ENCODE data around the gene TMEM89. TPM values are rescaled to one million over a fixed set of nuclear protein-coding genes. Genes with fewer than 3 reads are reported as not detected.
A peak's percentile ranks its signal among the peaks of the same experiment; 100 is the strongest.

Gene TMEM89
- total RNA-seq, 2 donors from 2014 or later: not detected

DNA sequence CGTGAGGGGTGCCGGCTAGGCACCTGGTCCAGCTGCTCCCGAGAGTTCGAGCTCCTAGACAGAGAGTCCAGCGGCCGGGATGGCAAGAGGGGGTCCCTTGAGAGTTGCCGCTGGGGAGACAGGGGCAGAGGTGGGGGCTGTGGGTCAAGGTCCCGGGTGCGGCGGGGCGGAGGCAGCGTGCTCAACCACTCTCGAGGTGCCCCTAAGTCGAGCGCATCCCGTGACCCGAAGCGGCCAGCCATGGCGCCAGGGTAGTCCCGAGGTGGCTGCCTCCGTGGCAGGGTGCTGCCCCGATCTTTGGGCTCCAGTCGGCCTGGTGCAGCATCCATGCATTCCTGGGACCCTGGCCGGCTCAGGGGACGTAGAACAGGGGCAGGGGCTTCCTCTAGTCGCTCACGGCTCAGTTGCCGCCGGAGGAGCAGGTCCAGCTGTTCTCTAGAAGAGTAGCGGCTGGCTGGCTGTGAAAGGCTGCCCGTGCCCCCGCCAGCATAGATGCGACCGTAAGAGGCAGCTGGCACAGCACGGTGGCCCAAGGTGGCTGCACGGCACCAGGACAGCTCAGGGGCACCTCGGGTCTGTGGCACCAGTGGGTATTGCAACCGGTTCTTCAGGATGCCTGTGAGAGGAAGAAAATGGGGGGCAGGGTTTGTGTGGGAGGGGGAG lies 18.5 kb upstream of the TMEM89 start:
- DNase-seq (ENCODE audit: low spot score): no peak
- Histone ChIP-seq H3K4me1 (peaks cover 0 to 14% of the 10 kb centered on the region in 2 donors), H3K27me3 (no peaks in the 10 kb centered on the region), H3K4me3 (no peak overlapping the region), H3K36me3 (no peaks in the 10 kb centered on the region), H3K9me3 (no peaks in the 10 kb centered on the region), H3K27ac (no peak overlapping the region)
- TF ChIP-seq, protein P1, sequence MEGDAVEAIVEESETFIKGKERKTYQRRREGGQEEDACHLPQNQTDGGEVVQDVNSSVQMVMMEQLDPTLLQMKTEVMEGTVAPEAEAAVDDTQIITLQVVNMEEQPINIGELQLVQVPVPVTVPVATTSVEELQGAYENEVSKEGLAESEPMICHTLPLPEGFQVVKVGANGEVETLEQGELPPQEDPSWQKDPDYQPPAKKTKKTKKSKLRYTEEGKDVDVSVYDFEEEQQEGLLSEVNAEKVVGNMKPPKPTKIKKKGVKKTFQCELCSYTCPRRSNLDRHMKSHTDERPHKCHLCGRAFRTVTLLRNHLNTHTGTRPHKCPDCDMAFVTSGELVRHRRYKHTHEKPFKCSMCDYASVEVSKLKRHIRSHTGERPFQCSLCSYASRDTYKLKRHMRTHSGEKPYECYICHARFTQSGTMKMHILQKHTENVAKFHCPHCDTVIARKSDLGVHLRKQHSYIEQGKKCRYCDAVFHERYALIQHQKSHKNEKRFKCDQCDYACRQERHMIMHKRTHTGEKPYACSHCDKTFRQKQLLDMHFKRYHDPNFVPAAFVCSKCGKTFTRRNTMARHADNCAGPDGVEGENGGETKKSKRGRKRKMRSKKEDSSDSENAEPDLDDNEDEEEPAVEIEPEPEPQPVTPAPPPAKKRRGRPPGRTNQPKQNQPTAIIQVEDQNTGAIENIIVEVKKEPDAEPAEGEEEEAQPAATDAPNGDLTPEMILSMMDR (IDR thresholded peaks at IDR 0.05): no peak

DNA sequence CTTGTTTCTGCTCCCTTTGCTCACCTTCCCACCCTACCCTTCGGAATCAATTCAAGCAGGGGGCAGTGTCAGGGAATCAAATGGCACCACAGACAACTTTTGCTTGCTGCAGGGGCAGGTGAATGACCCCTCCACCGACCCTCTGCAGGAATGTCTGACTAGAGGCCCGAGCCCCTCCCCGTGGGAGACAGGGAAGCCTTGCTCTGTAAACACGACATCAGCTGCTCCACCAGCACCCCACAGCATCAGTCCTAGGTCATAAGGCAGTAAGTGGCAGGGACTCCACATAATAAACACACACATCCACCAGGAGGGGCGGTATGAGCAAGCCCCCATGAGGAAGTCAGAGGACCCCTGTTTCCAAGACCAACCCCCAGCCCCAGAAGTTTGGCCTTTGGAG lies 15.7 kb upstream of the TMEM89 start:
- Histone ChIP-seq H3K27me3 (no peaks in the 10 kb centered on the region), H3K9me3 (no peaks in the 10 kb centered on the region), H3K4me1 (peaks cover 0 to 28% of the 10 kb centered on the region in 2 donors), H3K27ac (no peak overlapping the region), H3K36me3 (no peaks in the 10 kb centered on the region), H3K4me3 (no peak overlapping the region)
- TF ChIP-seq, protein P1 (IDR thresholded peaks at IDR 0.05): no peak
- DNase-seq (ENCODE audit: low spot score): no peak

DNA sequence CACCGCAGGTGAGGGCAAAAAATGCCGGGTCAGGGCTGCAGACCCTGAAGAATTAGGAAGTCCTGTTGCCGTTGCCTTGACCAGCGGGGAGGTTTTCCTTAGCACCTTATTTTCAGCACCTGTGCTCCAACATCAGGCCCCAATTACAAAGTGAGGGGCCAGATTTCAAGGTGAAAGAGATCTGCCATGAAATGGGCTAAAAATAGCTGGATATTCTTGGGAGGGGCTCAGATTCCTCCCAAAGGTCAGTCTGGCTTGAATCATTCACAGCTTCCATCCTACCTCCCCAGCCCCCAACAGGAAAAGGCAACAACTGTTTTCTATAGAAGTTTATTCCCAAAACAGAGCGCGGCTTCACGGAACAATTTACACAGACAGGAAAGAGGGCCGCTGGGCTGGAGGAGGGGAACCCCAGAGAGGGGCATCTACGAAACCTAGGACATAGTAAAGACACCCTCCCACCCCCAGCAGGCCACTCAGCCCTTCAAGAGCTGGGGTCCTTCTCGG lies 14.6 kb upstream of the TMEM89 start:
- no peak for DNase-seq (ENCODE audit: low spot score)
- Histone ChIP-seq H3K27ac (peak overlapping the region; percentile 85 to 93), H3K4me3 (peak overlapping the region; percentile 90 to 92), H3K36me3 (no peaks in the 10 kb centered on the region), H3K4me1 (peaks cover 0 to 28% of the 10 kb centered on the region in 2 donors), H3K27me3 (no peaks in the 10 kb centered on the region), H3K9me3 (no peaks in the 10 kb centered on the region)
- TF ChIP-seq, protein P1 (IDR thresholded peaks at IDR 0.05): no peak

DNA sequence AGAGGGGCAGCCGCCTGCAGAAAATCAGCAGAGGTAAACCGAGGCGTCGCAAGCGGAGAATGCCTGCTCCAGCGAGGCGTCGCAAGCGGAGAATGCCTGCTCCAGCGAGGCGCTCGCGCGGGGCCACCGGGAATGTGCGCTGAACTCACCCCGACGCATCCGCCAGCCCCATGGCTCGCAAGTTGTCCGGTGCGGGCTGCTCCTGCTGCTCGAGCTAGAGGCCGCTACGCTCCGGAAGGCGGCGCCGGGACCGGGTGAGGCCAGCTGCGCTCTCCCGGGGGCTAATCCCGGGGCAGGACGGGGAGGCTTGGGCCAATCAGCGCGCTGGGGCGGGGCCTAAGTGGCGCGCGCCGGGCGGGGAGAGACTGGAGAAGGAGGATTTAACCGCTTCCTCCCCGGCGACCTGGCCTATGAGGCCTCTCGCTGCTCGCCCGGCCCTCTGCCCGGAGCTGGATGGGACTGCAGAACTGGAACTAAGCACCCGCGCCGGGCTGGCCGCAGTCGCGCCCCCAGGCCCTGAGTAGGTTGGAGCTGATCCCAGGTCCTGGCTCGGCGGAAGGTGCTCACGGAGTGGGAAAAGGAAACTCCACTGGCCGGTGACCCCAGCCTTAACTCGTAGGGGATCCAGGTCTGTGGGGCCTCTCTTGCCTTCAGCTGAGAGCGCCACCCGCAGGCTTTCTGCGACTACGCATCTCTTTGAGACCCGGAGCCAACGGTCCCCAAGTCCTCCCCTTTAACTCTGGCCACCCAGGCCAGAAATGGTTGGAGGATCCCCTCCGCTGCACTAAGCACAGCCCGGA lies 13.9 kb upstream of the TMEM89 start, which contains the start of gene SLC26A6:
SLC26A6 (minus strand) TSS at position 240 of the 800 bp plus-strand sequence; CDS start at position 172, 68 bp downstream.
- Histone ChIP-seq H3K4me3 (peak within 1 kb of the TSS; percentile 90 to 92), H3K36me3 (no peaks in the 10 kb centered on the region), H3K27me3 (no peaks in the 10 kb centered on the region), H3K27ac (peak within 1 kb of the TSS; percentile 85 to 93), H3K9me3 (no peaks in the 10 kb centered on the region), H3K4me1 (peaks cover 0 to 28% of the 10 kb centered on the region in 2 donors)
- DNase-seq (ENCODE audit: low spot score): peak; percentile 96
- TF ChIP-seq, protein P1 (IDR thresholded peaks at IDR 0.05): peak; percentile 10 to 66

DNA sequence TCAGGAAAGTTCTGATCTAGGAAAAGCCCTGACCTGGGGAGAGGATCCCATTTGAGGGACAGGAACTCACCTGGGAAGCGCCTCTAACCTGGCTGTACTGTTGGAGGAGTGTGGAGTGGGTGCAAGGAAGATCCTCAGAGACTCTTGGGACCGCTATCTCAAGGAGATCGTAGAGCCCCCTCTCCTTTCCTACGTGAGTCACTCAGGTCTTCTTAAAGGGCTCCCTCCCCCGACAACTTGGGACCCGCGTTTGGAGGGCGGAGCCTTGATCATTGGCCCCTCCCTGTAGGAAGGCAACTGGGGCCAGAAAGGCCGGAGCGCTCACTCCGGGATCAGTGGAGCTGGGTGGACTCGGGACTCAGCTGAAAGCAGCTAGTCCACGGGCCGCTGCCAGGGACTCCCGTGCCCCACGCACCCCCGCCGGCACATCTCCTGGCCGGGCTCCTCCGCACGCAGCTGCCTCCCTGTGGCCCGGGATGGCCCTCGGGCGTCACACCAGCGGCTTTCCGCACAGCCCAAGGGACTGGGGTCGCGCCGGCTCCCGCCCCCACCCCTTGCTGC lies 13.2 kb upstream of the TMEM89 start:
- no peaks in the 10 kb centered on the region for H3K27me3 ChIP-seq
- H3K4me3 ChIP-seq: peak overlapping the region; percentile 90 to 92
- no peaks in the 10 kb centered on the region for H3K36me3 ChIP-seq
- H3K27ac ChIP-seq: peak overlapping the region; percentile 85 to 93
- DNase-seq (ENCODE audit: low spot score): peak; percentile 69
- TF ChIP-seq, protein P1 (IDR thresholded peaks at IDR 0.05): no peak
- H3K9me3 ChIP-seq: no peaks in the 10 kb centered on the region
- H3K4me1 ChIP-seq: peaks cover 0 to 28% of the 10 kb centered on the region in 2 donors

All from right atrium auricular region (tissue), 2 donors.